GM03348 (cell line): ENCODE data around the gene SAMSN1.

ENCODE experiments used
- DNase-seq: peaks from one replicate; pipeline ENCODE4 v3.0.0; 2012; ENCODE audit warnings: low spot score

Gene SAMSN1

DNA sequence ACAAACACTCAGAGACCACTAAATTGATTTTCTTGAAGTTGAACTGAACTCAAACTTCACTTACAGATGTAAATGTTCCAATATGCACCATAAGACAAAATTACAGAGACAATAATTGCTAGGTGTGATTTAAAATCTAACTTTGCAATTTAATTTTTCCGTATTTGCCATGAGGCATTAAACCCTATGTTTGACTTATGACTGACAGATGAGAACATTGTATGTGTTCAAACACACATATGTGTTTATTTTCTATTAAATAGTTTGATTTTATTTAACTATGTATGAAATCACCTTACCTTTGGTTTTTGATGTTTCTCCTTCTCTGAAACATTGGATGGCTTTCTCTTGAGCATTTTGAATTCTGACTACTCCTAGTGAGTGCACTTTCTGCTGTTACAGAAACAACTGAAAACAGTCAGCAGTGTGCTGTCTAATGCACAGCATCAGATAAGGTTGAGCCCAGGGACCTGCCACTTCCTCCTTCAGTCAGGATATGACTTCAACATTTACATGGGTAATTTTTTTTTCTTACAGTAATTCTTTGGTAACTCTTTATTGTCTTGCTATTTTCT, at the start of gene SAMSN1:
TSS of gene SAMSN1 (minus strand) at position 410 of the 575 bp plus-strand sequence. CDS start at position 356, 54 bp downstream.
- no peak for DNase-seq

DNA sequence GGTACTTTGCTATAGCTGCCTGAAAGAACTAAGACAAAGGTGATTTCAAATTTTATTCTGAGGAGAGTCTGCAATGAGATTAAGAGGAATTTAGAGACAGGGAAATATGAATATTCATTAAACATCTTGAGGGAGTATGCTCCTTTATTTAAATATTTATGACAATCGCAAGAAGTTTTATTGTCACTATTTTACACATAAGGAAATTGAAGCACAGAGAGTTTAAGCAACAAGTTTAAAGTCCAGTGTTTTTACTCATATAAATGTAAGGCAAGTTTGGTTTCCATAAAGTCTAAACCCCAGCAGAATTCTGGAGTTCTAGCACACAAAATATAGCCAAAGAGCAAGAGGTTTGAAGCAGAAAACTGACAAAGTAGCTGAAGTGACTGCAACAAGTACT, 49.3 kb upstream of the SAMSN1 start:
- no peak for DNase-seq

DNA sequence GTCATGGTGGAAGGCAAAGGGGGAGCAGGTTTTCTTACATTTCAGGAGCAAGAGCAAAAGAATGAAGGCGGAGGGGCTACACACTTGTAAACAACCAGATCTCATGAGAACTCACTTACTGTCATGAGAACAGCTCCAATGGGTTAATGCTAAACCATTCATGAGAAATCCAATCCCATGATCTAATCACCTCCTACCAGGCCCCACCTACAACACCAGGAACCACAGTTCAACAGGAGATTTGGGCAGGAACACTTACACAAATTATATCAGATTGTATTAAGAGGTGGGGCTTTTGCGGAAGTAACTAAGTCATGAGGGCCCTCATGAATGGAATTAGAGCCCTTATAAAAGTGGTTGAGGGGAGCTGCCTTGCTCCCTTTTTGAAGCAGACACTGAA, 48.9 kb upstream of the SAMSN1 start:
- DNase-seq, result no peak

DNA sequence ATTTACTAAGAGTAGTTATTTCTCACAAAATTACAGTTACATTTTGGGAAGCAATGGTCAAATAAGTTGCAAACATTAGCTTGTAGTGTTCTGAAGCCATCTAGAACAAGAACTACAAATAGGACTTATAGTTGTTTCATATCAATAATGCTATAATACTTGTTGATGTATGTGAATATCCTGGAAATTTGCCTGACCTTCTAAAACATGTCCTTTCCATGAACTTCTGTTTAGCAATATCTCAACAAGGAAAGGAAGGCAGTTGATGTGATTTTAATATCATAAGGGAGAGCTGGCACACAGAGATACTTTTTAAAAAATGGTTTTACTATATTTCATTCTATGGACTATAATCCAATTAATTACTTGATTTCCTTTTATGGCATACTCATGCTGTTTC, 47.1 kb upstream of the SAMSN1 start:
- no peak for DNase-seq

DNA sequence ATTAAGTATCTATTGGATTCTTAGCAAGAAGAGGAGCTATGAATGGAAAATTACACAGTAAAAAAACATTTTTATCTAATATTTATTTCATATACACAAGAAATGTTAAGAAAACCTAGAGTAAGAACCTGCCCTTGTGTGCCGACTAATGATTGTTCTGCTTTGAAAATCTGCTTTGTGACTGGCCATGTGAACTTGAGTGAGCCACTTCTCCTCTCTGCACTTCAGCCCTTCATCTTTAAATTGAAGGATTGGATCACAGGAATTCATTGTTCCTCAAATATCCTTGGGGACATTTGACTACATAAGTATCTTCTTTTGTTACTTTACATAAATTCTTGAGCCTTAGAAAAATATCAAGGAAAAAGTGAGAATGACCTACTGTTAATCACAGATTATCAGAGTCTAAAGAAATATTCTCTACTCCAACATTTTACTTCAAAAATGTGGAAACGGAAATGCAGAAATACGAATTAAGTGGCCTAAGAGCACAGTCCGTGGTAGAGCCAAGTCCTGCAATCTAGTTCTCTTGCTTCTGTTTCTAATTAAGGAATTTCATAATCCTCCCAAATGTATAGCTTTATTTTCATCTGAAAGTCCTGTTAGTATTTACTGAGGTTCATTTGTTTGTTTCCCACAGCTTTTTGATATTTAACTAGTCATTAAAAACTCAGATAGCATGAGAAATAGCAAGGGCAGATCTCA, 46.3 kb upstream of the SAMSN1 start:
- no peak for DNase-seq

DNA sequence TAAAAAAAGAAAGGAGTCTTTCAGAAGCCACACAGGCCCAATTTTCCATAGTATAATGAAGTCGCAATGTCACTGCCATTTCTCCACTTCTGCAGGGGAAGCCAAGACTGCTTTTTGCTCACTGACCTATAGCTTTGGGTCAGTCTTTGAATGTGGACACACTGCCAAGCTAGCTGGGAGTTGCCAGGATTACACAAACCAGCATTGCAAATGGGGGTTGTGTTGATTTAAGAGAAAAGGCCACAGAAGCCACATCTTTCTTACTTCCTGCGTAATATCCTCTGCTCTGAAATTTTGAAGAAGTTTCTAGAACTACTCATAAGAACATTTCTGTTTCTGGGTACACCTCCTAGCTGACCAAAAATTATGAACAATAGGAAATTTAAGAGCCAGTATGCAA, 45.8 kb upstream of the SAMSN1 start:
- DNase-seq, result no peak

DNA sequence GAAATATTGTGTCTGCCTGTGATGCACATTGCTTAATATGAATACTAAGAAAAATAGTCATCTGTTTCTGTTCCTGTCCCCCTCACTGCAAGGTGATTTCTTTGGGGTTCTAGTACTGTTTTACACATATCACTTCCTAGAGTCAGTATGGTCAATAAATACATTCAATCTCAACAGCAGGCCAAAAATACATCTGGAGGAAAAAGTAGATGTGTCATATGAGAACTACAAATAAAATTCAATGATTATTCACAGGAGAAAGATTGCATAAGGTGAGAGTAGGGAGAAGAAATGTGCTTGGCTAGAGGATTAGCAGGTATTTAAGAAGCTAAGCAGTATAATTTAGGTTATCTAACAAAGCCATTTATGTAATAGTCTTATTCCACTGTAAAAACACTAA, 45.3 kb upstream of the SAMSN1 start:
- DNase-seq, result no peak

DNA sequence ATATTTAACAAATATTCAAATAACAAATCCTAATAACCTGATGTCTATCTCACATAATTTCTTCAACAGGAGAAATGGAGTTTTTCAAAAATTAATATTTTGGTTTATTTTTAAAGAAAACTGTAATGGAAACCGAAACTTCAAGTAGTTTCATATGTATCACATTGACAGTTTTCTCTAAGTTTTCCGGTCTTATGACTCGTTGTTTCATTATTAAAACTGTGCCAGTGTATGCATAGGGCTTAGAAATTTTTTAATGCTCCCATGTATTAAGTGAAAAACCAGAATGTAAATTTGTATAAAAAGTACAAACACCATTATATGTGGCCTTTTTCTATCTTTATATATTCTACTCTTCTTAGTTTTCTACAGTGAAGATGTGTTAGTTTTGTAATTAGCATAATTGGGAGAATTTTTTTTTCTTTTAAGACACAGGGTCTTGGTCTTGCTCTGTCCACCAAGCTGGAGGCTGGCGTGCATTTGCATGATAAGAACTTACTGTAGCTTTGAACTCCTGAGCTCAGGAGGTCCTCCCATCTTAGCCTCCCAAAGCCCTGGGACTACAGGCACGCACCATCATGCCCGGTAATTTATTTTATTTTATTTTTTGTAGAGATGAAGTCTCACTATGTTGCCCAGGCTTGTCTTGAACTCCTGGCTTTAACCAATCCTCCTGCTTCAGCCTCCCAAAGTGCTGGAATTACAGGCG, 43.9 kb upstream of the SAMSN1 start:
- DNase-seq, result no peak

DNA sequence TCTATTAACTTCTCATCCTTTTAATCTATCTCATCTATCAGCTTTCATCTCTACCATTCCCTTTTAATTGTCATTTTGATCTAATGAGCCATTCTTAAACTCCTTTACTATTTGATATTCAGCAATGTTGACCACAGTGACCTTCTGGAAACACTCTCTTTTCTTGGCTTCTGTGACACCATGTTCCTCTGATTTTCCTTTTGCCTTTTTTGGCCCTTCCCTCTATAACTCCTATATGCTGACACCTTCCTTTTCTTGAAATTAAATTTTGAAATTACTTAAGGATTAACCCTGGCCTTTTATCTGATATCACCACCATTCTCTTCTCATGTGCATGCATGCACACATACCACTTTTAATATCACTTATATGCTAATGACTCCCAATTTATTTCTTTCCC, 41.2 kb upstream of the SAMSN1 start:
- no peak for DNase-seq

DNA sequence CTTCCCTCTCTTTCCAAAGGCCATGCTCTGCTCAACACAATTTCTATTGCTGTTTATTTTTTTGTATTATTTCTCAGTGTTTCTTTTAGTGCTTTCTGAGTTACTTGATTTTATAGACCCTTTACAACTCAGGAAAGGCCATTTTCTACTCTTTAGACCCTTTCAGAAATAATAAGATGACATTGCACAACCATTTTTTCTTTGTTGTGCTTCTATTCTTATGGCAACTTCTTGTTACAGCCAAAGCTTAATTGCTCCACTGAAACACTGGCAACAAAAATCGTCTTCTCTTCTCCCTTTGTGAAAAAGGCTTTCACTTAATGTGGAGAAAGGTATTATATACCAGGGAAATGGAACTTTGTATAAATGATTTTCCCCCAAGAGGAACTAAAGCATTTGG, 39.0 kb upstream of the SAMSN1 start:
- no peak for DNase-seq

DNA sequence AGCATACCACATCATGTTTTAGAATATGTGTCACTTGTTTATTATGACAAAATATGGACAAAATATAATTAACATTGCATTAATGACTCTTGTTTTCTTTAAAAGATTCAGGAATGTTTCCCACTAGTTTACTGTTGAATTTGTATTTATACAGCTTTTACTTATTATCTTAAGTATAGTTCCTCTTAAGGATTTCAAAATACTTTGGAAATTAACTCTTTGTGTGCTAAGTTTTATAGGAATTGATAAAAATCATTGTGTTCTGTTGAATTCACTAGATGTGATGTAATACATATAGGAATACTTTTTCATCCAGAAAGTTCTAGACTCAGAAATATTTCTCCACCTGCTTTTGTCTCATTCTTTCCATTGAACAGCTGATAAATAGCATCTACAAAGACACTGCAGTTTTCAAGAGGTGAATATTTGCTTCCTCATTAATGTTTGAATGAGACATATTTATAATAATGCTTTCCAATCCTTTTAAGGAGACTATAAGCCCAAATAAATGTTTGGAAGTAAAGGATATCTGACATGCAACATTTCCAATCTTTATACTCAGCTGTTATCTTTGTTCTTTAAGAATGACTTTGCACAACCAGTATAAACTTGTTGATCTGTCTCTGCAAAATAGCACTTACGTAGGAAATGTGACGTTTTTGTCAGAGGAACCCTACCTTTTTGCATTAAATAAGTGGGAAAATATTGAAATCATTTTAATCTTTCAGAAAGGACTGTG, 38.4 kb upstream of the SAMSN1 start:
- DNase-seq, result no peak

DNA sequence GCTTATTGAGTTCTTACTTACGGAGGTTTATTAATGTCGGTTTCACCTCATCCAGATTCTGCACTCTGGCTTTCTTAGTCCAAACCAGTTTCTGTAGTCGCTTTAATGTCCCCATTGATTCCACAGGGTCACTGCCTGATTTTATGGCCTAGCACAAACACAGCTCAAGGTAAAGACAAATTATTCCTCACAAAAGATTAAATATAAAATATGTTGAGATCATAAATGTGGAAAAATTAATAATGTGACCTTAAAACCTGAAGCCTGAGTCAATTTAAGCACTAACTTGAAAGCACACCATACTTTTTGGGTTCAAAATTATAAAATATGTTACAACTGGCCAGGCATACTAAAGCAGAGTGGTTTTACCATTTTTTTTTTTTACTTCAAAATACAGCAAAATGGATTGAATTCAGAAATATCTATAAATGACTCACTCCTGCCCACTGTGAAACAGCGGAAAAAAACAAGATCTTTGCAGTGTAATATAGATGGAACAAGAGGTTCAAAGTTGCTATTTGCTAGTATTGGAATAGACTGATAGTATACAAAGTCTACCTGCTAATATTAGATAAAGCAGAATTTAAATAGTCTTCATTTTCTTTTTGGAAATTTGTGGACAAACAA, 37.6 kb upstream of the SAMSN1 start:
- no peak for DNase-seq

DNA sequence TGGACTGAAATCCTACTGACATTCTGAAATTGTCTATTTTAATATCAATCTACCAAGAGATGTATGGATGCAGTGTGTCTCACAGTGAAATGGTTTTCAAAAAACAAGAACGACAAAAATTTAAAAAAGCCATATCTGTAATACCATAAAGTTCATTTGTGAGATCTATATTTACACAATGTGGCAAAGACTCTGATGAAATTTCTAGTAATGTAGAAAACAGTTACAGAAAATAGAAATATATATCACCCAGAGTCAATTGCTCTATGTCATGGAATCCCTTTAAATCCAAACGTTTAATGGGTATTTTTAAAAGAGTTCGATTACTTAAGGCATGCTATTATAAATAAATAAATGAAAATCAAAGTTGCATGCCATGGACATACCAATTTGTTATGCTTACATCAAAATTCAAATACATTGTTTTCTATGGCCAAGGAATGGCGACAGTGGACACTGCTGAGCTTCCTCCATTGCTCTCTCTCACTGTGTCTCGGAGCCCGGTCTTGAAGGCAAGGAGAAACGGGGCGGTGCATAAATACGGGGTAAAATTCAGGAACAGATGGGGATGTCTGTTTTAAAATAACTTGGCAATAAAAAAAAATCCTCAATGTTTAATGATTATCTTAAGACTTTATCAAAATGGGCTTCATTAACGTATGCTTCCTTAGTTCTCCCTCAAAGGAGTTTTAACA, 37.0 kb upstream of the SAMSN1 start:
- DNase-seq, result no peak

DNA sequence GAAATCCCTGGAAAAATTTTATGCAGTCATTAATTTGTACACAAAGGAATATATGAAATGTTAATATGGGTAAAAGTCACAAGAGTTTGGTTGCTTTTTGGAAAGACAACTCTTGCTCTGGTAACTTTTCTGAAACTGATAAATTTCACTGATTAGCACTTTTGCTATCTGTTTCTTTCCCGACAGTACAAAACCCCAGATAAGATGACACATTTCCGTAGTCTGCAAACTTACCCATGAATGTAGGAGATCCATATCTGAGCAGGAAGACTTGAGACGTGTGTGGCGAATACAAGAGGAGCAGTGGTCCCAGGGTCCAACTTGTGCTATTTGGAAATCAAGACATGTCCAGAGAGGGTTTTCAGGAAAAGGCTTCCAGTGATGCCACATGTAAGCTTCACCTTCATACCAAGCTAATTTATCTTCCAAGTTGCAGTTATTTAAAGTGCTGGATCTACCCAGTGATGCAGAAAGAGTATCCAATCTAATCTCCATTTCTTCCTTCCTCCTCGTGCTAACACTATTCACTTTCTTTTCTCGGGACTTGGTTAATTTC, 35.9 kb upstream of the SAMSN1 start:
- no peak for DNase-seq

DNA sequence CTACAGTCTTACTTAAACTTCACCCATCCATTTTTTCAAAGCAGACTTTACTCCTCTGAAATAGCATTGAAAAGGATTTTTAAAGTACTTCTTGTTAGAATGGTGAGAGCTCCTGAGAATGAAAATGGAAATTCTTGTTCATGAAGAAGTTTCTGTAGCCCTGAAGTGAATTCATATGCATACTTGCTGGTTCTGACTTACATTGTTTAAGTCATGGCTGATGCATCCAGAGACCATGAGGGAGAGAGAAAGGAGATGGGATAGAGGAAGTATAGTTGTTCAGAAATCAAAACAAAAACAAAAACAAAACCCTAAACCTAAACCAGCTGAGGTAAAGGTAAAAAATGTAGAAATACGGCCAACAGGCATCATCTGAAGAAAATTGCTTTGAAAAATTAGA, 27.1 kb upstream of the SAMSN1 start:
- DNase-seq, result no peak

DNA sequence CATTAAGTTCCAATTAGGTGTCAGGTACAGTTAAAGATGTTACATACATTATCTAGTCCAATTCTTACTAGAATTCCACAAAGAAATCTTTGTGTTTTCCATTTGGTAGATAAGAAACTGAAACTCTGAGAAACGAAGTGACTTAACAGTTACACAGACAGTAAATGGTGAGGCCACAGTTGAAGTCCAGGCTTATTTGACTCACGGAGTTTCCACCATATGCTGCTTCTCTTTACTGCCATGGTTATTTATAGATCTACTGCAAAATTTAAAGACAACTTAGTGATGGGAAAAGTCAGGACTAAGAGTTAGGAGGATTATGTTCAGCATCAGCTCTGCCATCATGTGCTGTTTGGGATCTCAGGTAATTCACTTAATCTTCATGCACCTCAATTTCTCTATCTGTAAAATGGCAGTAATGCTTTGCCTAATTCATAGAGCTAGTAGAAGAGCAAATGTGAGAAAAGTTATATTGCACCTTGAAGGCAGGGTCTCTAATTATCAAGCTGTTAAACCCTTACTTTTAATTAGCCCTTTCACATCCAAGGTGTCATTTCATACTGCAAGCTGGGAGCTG, 26.2 kb upstream of the SAMSN1 start:
- no peak for DNase-seq

DNA sequence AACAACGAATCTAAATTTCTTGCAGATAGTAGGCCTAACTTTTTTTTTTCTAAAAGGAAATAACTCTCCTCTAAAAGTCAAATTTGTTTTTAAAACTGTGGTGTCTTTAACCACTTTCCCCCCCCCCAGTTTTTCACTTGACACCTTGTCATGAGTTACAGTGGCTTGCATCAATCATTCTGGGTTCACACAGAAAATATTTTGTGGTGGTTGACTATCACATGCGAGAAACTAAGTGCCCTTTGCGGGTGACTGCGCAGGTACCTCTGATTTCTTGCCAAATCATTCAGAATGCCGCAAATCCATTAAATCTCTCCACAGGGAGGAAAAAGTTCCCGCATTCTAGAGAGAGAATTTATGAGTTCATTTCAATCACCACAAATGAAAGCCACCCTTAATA, 23.8 kb upstream of the SAMSN1 start:
- DNase-seq, result no peak

DNA sequence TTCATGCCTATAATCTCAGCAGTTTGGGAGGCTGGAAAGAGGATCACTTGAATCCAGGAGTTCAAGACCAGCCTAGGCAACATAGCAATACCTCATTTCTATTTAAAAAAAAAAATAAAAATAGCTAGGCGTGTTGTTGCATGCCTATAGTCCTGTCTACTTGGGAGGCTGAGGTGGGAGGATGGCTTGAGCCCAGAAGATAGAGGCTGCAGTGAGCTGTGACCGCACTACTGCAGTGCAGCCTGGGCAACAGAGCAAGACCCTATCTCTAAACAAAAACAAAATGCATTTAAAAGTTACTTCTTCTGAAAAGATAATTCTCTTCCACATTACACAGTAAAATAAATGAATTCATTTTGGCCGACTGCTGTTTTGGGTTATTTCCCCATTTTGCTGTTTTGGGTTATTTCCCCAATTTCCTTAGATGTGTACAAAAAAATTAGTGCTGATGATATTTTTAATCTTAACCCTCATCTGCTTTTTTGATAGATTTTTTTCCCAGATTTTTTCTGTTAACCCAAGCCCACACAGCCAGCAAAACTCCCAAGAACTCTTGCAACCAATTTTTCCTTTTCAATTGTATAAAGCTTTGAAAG, 23.0 kb upstream of the SAMSN1 start:
- no peak for DNase-seq

DNA sequence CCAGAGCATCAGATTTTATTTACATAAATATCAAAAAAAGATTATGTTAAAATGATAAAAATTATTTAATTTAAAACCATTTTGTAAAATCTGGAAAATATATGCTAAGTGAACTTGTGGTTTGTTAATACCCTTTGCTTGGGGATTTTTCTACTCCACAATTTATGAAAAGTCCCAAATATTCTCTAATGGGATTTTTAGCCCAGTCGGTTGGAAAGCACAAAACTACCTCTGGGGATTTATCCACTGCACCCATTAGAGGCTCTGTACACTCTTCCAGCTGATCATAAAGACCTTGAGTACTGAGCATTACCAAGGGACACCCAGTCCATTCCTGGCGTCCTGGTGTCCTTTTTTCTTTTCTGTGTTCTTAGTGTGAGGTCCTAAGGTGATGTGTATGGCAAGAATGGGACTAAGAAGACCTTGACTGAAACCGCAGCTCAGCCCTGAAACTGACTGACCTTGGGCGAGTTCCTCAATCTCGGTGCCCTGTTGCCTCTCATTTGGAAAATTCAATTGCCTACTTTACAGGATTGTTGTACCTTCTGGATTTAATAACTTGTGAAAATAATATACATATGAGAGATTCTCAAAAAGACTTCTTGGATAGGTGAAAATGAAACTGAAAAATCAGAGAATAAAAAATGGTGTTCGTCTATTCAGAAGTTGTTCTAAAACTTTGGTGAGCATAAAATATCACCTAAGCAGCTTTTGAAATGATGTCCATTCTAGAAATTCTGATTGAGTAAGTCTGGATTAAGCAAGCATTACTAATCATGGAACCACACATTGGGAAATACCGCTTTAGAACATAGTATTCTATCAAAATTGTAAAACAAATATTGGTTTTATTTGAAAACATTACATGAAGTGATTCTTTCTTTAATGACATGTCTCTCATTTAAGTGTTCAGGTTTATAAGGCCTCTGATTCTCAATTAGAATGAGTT, 21.5 kb upstream of the SAMSN1 start:
- no peak for DNase-seq

DNA sequence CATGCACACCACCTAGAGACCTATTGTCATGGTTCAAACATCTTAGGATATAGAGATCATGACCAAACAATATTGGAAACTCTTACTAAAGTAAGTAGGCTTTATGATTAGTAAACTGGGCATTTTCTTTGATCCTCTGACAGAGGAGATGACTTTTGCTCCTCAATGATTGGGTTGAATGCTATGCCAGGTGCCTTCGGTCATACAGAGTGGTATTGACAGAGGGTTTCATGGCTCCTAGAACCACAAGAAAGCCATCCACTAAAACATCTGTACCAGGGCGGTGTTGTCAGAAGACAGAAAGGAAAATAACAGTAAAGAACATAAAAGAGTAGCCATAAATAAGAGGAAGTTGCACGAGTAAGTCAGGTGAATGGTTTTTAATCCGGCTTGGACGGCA, 20.8 kb upstream of the SAMSN1 start:
- no peak for DNase-seq
